ENCODE results near the gene GAGE12F. TPM values are rescaled to one million over a fixed set of nuclear protein-coding genes. Genes with fewer than 3 reads are reported as not detected.

GAGE12F gene, protein sequence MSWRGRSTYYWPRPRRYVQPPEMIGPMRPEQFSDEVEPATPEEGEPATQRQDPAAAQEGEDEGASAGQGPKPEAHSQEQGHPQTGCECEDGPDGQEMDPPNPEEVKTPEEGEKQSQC
- not detected in 2 replicates for total RNA-seq

DNA sequence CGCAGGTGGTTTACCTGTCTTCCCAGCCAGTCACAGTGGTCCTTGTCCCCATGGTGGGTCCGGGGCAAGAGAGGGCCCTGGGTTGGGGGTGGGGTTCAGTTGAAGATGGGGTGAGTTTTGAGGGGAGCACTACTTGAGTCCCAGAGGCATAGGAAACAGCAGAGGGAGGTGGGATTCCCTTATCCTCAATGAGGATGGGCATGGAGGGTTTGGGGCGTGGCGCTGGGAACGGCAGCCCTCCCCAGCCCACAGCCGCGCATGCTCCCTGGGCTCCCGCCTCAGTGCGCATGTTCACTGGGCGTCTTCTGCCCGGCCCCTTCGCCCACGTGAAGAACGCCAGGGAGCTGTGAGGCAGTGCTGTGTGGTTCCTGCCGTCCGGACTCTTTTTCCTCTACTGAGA, at the start of gene GAGE12F:
Gene GAGE12F (plus strand): TSS at position 301 of the 400 bp plus-strand sequence. CDS start 1,155 bp downstream, outside the sequence.

GRCh38 chrX:49531877-49532276, 28.8 kb upstream of the GAGE12F start, which contains the start of gene GAGE12C:
TSS of gene GAGE12C (plus strand) at chrX:49532177. CDS start at chrX:49533332, 1,155 bp downstream.

GRCh38 chrX:49541433-49541832, 19.2 kb upstream of the GAGE12F start, which contains the start of gene GAGE12D:
TSS of gene GAGE12D (plus strand) at chrX:49541733. CDS start at chrX:49542888, 1,155 bp downstream.

GRCh38 chrX:49550989-49551388, 9.7 kb upstream of the GAGE12F start, which contains the start of gene GAGE12E:
TSS of gene GAGE12E (plus strand) at chrX:49551289. CDS start at chrX:49552444, 1,155 bp downstream.

GRCh38 chrX:49570100-49570499, 9.5 kb downstream of the GAGE12F start, which contains the start of gene GAGE12G:
TSS of gene GAGE12G (plus strand) at chrX:49570400. CDS start at chrX:49571555, 1,155 bp downstream.

DNA sequence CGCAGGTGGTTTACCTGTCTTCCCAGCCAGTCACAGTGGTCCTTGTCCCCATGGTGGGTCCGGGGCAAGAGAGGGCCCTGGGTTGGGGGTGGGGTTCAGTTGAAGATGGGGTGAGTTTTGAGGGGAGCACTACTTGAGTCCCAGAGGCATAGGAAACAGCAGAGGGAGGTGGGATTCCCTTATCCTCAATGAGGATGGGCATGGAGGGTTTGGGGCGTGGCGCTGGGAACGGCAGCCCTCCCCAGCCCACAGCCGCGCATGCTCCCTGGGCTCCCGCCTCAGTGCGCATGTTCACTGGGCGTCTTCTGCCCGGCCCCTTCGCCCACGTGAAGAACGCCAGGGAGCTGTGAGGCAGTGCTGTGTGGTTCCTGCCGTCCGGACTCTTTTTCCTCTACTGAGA, 19.0 kb downstream of the GAGE12F start, which contains the start of gene GAGE12H:
Gene GAGE12H (plus strand): TSS at position 301 of the 400 bp plus-strand sequence. CDS start 1,155 bp downstream, outside the sequence.

GRCh38 chrX:49589196-49589595, 28.6 kb downstream of the GAGE12F start, which contains the start of gene GAGE2A:
TSS of gene GAGE2A (plus strand) at chrX:49589496. CDS start at chrX:49590651, 1,155 bp downstream.

GRCh38 chrX:49598720-49599119, 38.1 kb downstream of the GAGE12F start, which contains the start of gene GAGE1:
TSS of gene GAGE1 (plus strand) at chrX:49599020. CDS start at chrX:49600175, 1,155 bp downstream.

Small RNAs within 50 kb of the gene (small RNA-seq; reads per million reads assigned to genes)
- gene GAGE12B (ENCODE audit: low replicate concordance), result not detected

Other genes starting within 250 kb of the GAGE12F start
- gene GAGE12J, start 238.8 kb upstream of the GAGE12F start, total RNA-seq, result not detected in 2 replicates
- gene GAGE13, start 229.3 kb upstream of the GAGE12F start, total RNA-seq, result not detected in 2 replicates
- not detected in 2 replicates for gene GAGE12C, start 28.7 kb upstream of the GAGE12F start, total RNA-seq
- gene GAGE12D, start 19.1 kb upstream of the GAGE12F start, total RNA-seq, result not detected in 2 replicates
- gene GAGE12E, start 9.6 kb upstream of the GAGE12F start, total RNA-seq, result not detected in 2 replicates
- not detected in 2 replicates for gene GAGE12G, start 9.6 kb downstream of the GAGE12F start, total RNA-seq
- not detected in 2 replicates for gene GAGE12H, start 19.1 kb downstream of the GAGE12F start, total RNA-seq
- gene GAGE2A, start 28.7 kb downstream of the GAGE12F start, total RNA-seq, result not detected in 2 replicates
- not detected in 2 replicates for gene GAGE1, start 38.2 kb downstream of the GAGE12F start, total RNA-seq
- gene PAGE1, start 135.1 kb downstream of the GAGE12F start, total RNA-seq, result not detected in 2 replicates

All from placental pericyte (primary cell).